ENCODE results near the gene MAMDC2. TPM values are rescaled to one million over a fixed set of nuclear protein-coding genes. Genes with fewer than 3 reads are reported as not detected.
A peak's percentile ranks its signal among the peaks of the same experiment; 100 is the strongest.

Gene MAMDC2
- total RNA-seq, 1 experiment from 2014 or later: 2.2 TPM

DNA sequence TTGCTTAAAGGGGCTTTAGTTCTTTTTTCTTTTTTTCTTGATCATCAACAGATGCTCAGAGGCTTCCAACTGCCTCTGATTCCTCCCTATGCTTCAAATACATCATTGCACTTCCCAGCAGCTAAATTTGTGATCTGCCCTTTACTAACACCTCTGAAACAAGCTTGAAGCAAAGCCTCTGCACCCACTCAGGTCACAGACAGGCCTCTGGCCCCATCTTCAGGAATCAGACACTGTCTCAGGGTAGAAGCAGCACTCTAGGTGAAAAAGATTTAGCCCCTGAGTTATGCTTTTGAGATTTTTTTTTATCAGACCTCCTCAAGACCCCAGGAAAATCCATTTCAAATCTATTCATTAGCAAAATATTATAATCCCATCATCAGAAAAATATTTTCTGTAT is 91.5 kb downstream of the MAMDC2 start:
- no peak for DNase-seq (ENCODE audit: low read depth)

DNA sequence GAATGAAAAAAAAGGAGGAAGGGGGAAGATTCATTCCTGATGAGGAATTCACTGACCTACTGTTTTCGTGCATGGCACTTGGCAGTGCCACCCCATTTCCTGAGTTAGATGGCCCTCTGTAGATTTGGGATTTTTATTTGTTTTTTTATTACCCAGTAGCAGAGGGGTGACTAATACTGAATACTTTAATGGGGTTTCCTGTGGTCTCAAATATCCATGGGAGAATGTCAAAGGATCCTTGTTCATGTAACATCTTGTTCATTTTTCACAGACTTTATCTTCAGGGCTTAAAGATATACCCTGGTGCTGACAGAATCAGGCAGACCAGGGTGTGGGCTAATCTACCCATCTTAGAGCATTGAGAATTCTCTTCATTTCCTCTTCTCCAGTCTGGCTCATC is 93.0 kb downstream of the MAMDC2 start:
- peak; percentile 81 for DNase-seq (ENCODE audit: low read depth)

DNA sequence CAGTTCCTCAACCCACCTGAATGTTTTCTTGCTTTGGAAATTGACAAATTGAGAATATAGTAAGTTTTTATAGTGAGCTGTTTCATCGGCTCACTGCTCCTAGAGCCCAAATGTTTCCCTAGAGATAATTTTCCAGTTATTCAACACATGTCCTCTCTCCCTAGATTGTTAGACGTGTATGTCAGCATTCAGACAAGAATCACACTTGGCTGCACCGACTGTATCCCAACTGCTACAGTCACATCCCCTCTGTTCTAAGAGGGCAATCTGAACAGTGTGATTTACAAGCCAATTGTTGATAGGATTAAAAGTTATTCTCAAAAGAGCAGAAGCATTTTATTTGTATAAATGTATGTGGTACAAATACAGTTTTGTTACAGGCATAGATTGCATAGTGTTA is 93.9 kb downstream of the MAMDC2 start:
- DNase-seq (ENCODE audit: low read depth): peak; percentile 27

DNA sequence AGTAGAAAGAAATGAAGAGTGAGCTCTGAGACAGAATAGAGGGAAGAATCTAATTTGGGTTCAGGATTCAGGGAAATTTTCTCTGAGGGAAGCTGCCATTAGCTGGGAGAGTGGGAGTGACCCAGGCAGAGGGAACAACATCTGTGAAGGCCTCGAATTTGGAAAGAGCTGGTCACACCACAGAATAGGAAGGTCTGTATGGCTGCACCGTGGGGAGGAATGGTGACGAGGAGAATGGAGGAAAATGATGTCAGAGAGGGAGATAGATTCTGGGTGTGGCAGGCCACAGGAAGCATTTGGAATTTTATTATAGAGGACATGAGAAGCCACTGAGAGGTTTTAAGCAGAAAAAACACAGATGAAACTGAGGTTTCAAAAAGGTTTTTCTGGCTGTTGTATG is 98.5 kb downstream of the MAMDC2 start:
- DNase-seq (ENCODE audit: low read depth): no peak

DNA sequence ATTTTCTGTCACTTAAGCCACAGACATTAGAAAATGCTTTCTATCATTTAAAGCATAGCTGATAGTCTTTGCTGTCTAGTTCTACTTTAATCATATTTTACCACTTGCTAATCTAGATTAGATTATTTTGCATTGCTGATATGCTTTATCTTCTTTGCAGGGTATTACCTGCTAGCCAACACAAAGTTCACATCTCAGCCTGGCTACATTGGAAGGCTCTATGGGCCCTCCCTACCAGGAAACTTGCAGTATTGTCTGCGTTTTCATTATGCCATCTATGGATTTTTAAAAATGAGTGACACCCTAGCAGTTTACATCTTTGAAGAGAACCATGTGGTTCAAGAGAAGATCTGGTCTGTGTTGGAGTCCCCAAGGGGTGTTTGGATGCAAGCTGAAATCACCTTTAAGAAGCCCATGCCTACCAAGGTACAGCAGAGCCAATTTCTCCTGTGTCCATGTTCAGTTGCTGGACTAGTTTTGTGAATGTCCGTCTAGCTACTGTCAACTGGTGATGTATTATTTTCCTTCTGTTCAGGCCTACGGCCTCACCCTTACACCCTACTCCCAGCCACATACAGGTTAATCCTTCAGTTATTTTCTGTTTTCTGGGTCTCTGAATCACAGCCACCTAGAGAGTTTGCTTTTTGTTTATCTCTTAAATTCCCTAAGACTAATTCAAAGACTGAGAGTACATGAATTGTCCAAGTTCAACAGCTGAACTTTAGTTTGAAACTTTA is 99.9 kb downstream of the MAMDC2 start:
- DNase-seq (ENCODE audit: low read depth): no peak

DNA sequence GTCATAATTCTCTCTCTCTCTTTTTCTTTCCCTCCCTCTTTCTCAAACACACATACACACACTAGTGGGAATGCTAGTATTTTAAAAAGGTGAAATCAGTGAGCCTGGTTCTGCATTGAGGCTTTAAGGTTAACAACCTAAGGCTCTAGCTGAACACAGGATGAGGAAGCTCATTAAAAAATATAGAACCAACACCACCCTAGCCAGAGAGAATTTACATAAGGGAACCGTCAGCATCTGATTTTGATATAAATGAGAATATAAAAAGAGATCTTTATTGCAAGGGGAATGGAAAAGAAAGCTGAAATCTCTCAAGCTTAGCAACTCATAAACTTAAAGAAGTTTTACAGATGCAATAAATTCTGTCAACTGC is 100.5 kb downstream of the MAMDC2 start:
- no peak for DNase-seq (ENCODE audit: low read depth)

DNA sequence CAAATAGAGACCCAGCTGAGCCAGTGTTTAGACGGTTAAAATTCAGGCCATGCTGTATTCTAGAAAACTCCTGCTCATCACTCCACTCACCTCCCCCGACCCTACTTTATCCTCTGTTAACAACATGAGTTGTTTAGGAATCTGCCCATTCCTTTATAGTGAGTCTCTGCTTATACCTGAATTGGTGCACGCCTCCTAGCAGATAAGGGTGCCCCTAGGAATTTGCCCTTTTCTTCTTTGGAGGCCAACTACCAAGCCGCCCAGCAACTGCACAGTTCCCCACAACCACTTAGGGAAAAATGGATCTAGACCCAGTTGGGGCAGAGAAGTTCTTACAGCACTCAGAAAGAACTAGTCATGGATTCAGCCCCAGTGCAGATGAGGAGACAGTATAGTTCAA is 102.3 kb downstream of the MAMDC2 start:
- DNase-seq (ENCODE audit: low read depth): no peak

DNA sequence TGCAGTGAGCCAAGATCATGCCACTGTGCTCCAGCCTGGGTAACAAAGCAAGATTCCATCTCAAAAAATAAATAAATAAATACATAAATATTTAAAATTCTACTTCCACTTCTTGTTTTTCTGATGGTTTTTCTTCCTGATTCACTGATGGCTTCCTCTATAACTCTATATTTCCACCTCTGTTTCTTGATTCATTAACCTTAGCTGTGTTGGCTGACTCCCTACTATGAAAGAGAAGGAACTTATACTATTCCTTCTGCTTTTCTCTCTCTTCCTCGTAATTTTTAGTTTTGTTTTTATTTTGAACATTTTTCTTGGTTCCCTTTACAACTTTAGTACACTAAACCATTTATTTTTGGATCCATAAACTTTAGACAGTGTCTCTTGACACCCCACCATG is 103.5 kb downstream of the MAMDC2 start:
- DNase-seq (ENCODE audit: low read depth): no peak

DNA sequence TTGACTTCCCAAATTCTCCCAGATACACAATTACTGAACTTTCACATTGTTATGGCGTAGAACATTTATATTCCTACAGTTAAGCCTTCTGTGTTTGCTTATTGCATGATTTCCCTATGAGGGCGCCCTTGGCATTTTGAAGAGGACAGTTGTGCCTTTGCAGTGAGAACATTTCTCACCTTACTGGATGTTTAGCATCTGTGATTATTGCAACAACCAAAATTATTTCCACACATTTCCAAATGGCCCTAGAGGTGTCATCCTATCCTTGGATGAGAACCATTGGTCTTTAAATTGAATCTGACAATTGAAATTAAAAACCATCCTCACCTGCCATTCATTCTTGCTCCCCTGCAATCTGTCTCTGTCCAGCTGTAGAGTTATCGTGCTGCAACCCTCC is 104.0 kb downstream of the MAMDC2 start:
- no peak for DNase-seq (ENCODE audit: low read depth)

DNA sequence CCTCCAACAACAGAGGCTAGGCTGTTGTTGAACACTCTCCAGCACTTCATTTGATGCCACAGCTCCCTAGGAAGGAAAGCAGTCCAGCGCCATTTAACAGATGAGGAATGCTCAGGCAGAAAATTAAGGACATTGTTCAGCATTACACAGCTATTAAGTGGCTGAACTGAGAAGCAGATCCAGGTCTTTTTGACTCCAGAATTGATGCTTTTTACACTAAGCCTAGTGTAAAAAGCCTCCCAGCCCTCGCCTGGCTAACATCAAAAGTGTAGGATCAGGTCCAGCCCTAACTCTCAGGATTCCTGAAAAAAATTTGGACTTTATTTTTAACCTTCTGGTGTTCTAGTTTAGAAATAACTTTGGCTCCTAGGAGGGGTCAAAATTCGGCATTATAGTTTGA is 108.7 kb downstream of the MAMDC2 start:
- DNase-seq (ENCODE audit: low read depth): no peak

DNA sequence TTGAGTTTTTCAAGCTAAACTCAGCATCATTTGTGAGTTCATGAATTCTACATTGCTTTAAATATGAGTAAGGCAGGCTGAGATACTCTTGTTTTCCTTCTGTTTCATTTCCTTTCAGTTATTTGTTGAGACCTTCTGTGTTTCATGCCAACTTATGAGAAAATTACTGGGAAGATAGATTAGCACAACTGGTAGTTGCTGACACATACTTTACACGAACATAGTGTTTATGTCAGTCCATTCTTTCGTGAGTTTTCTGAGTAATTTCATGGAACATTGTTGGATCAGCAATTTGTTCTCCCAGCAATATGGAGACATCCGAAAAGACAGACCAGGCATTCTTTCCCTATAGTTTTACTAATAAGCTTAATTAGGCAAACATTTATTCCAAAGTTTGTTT is 113.1 kb downstream of the MAMDC2 start:
- peak; percentile 25 for DNase-seq (ENCODE audit: low read depth)

DNA sequence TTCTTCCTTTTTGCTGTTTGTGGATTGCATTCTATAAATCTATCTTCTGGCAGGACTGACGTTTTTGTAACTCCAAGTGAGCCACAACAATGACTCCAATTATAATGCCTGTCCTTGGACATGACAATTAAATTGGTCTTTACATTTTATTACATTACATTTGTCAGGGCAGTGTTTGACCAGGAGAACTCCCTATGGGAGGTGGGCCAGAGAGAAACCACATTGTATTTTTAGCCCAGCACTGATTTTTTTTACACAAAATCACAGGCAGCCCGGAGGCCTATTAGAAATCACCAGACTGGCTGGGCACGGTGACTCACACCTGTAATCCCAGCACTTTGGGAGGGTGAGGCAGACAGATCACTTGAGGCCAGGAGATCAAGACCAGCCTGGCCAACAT is 116.0 kb downstream of the MAMDC2 start:
- peak; percentile 54 for DNase-seq (ENCODE audit: low read depth)

DNA sequence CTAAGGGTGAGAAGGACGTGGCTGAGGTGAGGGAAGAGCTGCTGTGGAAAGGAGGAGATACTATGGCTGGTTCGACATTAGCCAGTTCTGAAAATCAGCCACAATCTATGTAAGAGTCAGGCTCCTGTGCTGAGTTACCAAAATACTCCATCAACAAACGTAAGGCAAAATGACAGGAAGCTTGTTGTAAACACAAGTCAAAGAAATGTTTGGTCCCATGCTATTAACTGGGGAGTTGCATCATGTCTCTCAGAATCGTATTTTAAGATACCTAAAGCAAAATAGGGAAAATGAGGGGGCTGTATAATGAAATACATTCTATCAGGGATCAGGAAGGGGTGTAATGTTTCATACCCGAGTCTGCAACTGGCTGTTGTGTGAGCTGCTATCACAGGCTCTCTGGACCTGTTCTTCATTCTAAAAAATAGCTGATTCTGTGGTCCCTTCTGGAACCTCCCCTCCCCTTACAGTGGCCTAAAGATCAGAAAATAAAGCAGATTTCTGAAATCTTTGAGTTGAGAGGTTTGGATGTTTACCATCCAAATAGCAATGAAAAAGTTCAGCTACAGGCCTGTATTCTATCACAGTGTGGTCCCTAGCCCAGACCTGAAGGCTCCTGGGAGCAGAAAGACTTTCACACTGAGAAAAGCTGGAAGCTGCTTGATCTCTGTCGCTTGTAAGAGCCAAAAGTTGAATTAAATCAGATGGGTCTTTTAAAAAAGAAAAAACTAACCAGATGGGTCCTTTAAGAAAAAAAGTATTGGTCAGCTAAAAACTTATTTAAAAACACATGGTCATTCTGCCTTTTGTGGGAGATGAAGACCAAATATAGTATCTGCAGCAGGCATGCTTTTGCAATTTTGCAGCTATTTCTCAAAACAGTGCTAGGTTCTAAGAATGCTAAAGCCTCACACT is 117.3 kb downstream of the MAMDC2 start:
- no peak for DNase-seq (ENCODE audit: low read depth)

DNA sequence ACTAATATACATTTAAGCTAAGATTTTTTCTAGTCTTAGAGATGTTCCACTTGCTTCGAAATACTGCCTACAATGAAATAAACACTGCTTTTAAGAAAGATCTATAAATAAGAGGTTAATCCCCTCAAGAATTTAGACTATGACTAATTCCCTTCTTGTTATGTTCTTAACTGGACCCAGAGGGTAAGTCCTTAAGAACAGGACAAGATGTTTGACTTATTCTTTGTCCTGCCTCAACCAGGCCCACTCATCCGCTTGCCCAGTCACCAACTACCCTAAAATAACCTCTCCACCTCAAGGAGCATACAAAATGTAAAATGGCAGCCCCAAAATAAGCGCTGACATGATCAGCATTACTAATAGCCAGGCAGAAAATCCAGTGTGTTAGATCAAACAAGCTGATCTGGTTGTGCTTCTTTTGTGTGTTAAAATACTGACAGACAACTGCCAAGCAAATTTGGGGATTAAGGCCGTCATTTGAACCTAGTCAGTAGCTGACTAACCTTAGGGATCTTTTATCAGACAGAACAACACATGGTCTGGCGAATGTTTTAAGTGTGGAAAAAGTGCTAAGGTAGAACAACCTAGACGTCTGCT is 121.5 kb downstream of the MAMDC2 start:
- DNase-seq (ENCODE audit: low read depth): no peak

DNA sequence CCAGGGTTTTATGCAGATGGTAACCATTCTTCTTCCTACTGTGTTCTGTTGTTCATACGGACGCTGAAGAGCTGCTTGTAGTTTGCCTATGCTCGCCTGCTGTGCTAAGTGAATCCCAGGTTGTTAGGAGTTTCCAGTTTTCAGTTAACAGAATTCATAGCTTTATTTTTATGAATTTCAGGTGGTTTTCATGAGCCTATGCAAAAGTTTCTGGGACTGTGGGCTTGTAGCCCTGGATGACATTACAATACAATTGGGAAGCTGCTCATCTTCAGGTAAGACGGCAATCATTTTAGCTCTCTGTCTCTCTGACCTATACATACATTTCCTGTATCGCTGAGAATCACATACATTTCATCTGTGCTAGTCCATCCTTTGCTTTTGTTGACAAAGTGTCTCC is 124.9 kb downstream of the MAMDC2 start:
- DNase-seq (ENCODE audit: low read depth): no peak

DNA sequence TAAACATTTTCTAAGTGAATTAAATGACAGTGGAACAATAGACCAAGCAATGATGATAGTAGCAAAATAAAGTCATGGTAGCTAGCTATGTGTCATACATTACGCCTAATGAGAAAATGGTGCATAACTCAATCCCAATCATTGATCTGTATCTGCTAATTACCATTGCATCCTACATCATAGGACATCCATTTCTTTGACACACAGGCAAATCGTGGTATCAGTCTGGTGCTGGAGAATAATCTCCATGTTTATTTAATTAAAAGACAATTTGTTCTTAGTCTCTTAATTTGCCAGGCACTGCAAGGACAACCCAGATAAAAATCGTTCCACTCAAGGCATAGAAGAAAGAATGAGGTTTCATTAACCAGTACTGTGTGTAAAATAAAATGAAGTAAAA is 125.6 kb downstream of the MAMDC2 start:
- no peak for DNase-seq (ENCODE audit: low read depth)

DNA sequence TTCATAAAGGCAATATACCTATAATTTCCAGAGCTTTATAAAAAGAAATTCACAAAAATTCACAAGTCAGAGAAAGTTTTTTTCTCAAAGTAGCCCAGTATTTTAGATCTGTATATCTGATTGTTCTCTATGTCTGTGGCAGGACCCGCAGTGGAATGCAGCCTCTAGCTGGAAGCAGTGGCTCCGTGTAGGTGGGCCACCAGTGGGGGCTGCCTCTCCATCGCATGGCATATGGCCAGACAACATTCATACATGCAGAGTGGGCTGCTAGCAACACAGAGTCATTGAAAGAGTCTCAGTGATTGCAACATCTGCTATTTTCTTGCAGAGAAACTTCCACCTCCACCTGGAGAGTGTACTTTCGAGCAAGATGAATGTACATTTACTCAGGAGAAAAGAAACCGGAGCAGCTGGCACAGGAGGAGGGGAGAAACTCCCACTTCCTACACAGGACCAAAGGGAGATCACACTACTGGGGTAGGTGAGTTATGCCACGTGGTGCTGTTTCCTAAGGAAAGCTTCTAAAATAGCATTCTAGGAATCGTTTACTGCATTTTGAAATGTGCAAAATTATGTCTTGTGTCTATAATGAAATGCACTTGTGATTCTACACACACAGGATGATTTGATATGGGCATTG is 126.6 kb downstream of the MAMDC2 start:
- DNase-seq (ENCODE audit: low read depth): no peak

DNA sequence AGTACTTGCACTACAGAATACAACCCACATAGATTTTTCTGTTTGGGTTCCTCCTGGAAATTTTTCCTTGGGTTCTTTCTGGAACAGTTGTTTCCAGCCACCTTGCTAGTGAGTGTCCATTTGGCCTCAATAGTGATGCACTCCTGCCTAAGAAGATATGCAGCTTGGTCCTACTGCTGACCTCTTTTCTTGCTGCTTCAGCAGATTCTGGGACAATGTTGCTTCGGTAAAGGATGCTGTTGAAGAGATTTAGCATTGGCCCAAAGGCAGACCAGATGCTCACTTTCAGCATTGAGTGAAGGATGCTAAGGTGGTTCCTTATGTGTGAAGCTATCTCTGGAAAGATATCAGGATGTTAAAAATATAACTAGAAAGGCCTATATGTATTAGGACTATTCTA is 128.9 kb downstream of the MAMDC2 start:
- no peak for DNase-seq (ENCODE audit: low read depth)

DNA sequence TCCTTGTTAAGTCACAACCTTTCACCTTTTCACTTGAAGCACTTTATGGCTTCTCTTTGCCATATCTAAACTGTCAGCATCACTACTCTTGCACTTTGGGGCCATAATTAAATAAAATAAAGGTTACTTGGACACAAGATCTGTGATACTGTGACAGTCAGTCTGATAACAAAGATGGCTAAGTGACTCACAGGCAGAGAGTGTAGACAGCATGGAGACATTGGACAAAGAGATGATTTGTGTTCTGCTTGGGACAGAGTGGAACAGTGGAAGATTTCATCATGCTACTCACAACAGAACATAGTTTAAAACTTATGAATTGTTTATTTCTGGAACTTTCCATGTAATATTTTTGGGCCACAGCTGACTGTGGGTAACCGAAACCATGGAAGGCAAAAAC is 133.5 kb downstream of the MAMDC2 start:
- no peak for DNase-seq (ENCODE audit: low read depth)

DNA sequence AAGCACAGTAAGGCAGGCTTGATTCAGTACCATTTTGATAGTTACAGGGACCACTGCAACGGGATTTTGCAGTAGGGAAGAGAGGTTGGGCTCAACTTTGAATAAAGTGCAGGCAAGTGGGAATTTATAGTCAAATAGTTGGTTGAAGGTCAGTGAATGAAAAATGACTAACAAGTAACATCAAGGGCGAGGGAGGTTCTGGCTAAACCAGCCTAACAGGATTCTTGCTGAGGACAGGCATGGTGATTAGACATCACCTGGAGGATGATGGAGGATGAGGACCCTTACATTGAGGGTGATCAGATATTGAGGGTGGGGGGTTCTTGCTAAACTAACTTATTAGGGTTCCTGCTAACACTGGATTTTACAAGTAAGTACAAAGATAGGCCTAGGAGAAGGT is 149.1 kb downstream of the MAMDC2 start:
- DNase-seq (ENCODE audit: low read depth): no peak

DNA sequence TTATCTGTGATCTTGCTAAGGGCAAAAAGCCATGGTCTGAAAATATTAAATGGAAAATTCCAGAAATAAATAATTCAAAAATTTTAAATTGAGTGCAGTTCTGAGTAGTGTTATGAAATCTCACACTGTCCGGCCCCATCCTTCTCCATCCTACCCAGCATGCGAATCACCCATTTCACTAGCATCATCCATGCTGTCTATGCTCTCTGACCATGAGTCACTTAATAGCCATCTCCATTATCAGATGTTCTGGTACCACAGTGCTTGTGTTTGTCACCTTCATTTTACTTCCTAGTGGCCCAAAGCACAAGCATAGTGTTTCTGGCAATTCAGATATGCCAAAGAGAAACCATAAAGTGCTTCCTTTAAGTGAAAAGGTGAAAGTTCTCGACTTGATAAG is 151.8 kb downstream of the MAMDC2 start:
- DNase-seq (ENCODE audit: low read depth): no peak

Measured in Daoy (cell line).